ENCODE data around the gene TOGARAM2.

- TF ChIP-seq ZNF624 (tag by site-specific recombination; IDR thresholded peaks at IDR 0.05): no peak
- no peak for TF ChIP-seq CTCF (tag by site-specific recombination; IDR thresholded peaks at IDR 0.05)
- TF ChIP-seq PRDM6 (tag by site-specific recombination; IDR thresholded peaks at IDR 0.05): no peak
- TF ChIP-seq YY1 (tag by site-specific recombination; IDR thresholded peaks at IDR 0.05): no peak
- TF ChIP-seq ATF2 (tag by site-specific recombination; IDR thresholded peaks at IDR 0.05; ENCODE audit: low read depth): no peak
Measured at GRCh38 chr2:29033172-29033571, 52.1 kb downstream of the TOGARAM2 start.
